ENCODE measurements around the gene IZUMO4.

DNA sequence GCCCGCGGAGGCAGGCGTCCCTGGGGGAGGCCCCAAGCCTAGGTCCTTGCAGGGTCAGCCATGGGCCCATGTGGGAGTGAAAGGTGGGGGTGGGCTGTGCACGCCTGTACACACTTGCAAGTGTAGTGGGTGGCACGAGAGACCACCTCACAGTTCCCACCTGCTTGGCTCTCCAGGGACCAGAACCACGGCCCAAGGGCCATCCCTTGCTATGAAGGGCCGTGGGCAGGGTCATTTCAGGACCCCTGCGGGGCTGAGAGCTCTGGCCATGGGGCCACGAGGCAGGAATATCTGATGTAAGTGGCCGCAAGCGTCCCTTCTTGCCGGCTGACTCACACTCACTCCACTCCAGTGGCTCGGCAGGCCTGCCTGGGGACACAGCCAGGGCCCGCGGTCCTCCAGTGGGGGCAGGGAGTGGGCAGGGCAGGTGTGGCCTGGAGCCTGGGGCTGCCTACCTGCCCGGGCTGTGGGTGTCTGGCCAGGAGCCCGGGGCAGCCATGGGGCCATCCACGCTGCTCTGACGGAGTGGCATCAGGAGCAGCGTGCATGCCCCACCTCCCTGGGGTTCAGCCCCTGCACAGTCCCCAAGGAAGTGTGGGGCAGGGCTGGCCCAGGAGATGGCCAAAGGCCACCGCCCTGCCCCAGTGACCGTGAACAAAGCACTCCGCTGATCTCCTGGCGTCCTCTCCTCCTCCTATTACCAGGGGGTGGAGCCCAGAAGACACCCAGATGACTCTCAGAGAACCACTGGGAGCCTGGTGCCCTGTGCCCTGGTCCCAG lies 37.1 kb upstream of the IZUMO4 start:
- no peak for TF ChIP-seq EZH2 (IDR thresholded peaks at IDR 0.05; ENCODE audit: insufficient read depth, low read length)
- TF ChIP-seq, protein P1, sequence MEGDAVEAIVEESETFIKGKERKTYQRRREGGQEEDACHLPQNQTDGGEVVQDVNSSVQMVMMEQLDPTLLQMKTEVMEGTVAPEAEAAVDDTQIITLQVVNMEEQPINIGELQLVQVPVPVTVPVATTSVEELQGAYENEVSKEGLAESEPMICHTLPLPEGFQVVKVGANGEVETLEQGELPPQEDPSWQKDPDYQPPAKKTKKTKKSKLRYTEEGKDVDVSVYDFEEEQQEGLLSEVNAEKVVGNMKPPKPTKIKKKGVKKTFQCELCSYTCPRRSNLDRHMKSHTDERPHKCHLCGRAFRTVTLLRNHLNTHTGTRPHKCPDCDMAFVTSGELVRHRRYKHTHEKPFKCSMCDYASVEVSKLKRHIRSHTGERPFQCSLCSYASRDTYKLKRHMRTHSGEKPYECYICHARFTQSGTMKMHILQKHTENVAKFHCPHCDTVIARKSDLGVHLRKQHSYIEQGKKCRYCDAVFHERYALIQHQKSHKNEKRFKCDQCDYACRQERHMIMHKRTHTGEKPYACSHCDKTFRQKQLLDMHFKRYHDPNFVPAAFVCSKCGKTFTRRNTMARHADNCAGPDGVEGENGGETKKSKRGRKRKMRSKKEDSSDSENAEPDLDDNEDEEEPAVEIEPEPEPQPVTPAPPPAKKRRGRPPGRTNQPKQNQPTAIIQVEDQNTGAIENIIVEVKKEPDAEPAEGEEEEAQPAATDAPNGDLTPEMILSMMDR (IDR thresholded peaks at IDR 0.05; ENCODE audit: insufficient read depth, low read depth, low read length): no peak

All from astrocyte (in vitro differentiated cells and primary cell).